GM23338 (cell line): ENCODE results near the gene STAB2. TPM values are rescaled to one million over a fixed set of nuclear protein-coding genes. Genes with fewer than 3 reads are reported as not detected.

Experiments used
- ATAC-seq: fragments of 200-7000 bp; cut with Tn5 transposase; 3 replicates; pipeline ENCODE4 v1.9.1; 2020
- DNase-seq: peaks from one replicate; pipeline ENCODE4 v3.0.0-alpha.2; 2015; ENCODE audit warnings: low spot score
- H2AFZ ChIP-seq: fragments of 200-600 bp; sonication (generic); 2 replicates; pipeline ENCODE4 v1.8.0; 2016; ENCODE audit warnings: antibody characterized with exemption, mild to moderate bottlenecking, moderate library complexity
- H3F3A ChIP-seq: fragments of 200-600 bp; sonication (generic); replicated peaks from 2 replicates; pipeline ENCODE4 v1.8.0; 2017; ENCODE audit warnings: antibody characterized with exemption, mixed run types, low read depth
- H3K27ac ChIP-seq: fragments of 200-600 bp; sonication (generic); 2 replicates; pipeline ENCODE4 v1.6.1; 2016; ENCODE audit warnings: low read depth
- H3K27me3 ChIP-seq: fragments of 200-600 bp; sonication (generic); 2 replicates; pipeline ENCODE4 v1.8.0; 2016; ENCODE audit warnings: mild to moderate bottlenecking, mixed run types, moderate library complexity; ENCODE audit not compliant: insufficient read depth
- H3K36me3 ChIP-seq: fragments of 200-600 bp; sonication (generic); 2 replicates; pipeline ENCODE4 v1.8.0; 2016; ENCODE audit warnings: mild to moderate bottlenecking; ENCODE audit not compliant: insufficient read depth
- H3K4me1 ChIP-seq: fragments of 200-600 bp; sonication (generic); 2 replicates; pipeline ENCODE4 v1.8.0; 2016; ENCODE audit warnings: mild to moderate bottlenecking, moderate library complexity; ENCODE audit not compliant: insufficient read depth
- H3K4me2 ChIP-seq: fragments of 200-600 bp; sonication (generic); 2 replicates; pipeline ENCODE4 v1.7.1; 2017; ENCODE audit warnings: mixed run types
- H3K4me3 ChIP-seq: fragments of 200-600 bp; sonication (generic); 2 replicates; pipeline ENCODE4 v1.6.1; 2016; ENCODE audit warnings: mixed run types
- H3K79me2 ChIP-seq: fragments of 200-600 bp; sonication (generic); replicated peaks from 2 replicates; pipeline ENCODE4 v1.8.0; 2017; ENCODE audit warnings: mild to moderate bottlenecking; ENCODE audit not compliant: insufficient read depth
- H3K9me2 ChIP-seq: fragments of 200-600 bp; sonication (generic); 2 replicates; pipeline ENCODE4 v1.8.0; 2017; ENCODE audit not compliant: insufficient read depth
- H4K20me1 ChIP-seq: fragments of 200-600 bp; sonication (generic); replicated peaks from 2 replicates; pipeline ENCODE4 v1.8.0; 2017; ENCODE audit warnings: mild to moderate bottlenecking; ENCODE audit not compliant: insufficient read depth
- H3K27ac Mint-ChIP-seq: 2 replicates; pipeline ENCODE4 v1.8.0; 2020; ENCODE audit warnings: inconsistent platforms, mild to moderate bottlenecking, moderate library complexity, mixed read lengths
- H3K27me3 Mint-ChIP-seq: 3 replicates; pipeline ENCODE4 v1.8.0; 2022; ENCODE audit warnings: low read depth, mild to moderate bottlenecking, moderate library complexity, mixed read lengths, inconsistent platforms; ENCODE audit not compliant: insufficient read depth, poor library complexity
- H3K36me3 Mint-ChIP-seq: 3 replicates; pipeline ENCODE4 v1.8.0; 2021; ENCODE audit warnings: low read depth, mild to moderate bottlenecking, inconsistent platforms, moderate library complexity, mixed read lengths
- H3K4me1 Mint-ChIP-seq: 3 replicates; pipeline ENCODE4 v1.8.0; 2020; ENCODE audit warnings: mild to moderate bottlenecking, inconsistent platforms, mixed read lengths
- H3K4me3 Mint-ChIP-seq: 3 replicates; pipeline ENCODE4 v1.8.0; 2021; ENCODE audit warnings: moderate library complexity, mild to moderate bottlenecking, inconsistent platforms, mixed read lengths
- H3K9me3 Mint-ChIP-seq: 3 replicates; pipeline ENCODE4 v1.8.0; 2020; ENCODE audit warnings: moderate library complexity, mild to moderate bottlenecking, inconsistent platforms, mixed read lengths
- CREB1 ChIP-seq: fragments of 250-450 bp; sonication (Bioruptor Pico); IDR thresholded peaks from 2 replicates; pipeline ENCODE4 v1.5.0; 2020; ENCODE audit warnings: low read depth, mild to moderate bottlenecking, moderate library complexity
- CTCF ChIP-seq, 2 experiments: fragments of 200-600 bp in 1 of 2; sonication (generic) in 1 of 2; conservative IDR thresholded peaks; 2 replicates each; pipeline versions ENCODE4 v1.5.1 to v1.6.1; 2016 to 2017; ENCODE audit warnings: antibody characterized with exemption in 2 of 2, low read depth in 2 of 2, mild to moderate bottlenecking in 2 of 2, moderate library complexity in 1 of 2
- ETS1 ChIP-seq: IDR thresholded peaks from 2 replicates; pipeline ENCODE4 v1.6.1; 2016; ENCODE audit warnings: antibody characterized with exemption
- EZH2 ChIP-seq: fragments of 200-600 bp; sonication (generic); IDR thresholded peaks from one replicate; pipeline ENCODE4 v1.8.0; 2017; ENCODE audit warnings: antibody characterized with exemption, mild to moderate bottlenecking, low read depth; ENCODE audit not compliant: unreplicated experiment
- REST ChIP-seq: IDR thresholded peaks from one replicate; pipeline ENCODE4 v1.6.1; 2018; ENCODE audit warnings: antibody characterized with exemption; ENCODE audit not compliant: unreplicated experiment
- ZNF462 ChIP-seq: fragments of 250-450 bp; sonication (Bioruptor Pico); IDR thresholded peaks from 2 replicates; pipeline ENCODE4 v1.5.0; 2020; ENCODE audit warnings: mild to moderate bottlenecking, moderate library complexity
- polyA plus RNA-seq: library from polyadenylated mRNA; unstranded; fragments of >200 nt; fragmentation: Nextera tagmentation; extraction: Ambion mirVana; gene quantifications from 2 replicates; pipeline ENCODE4 v1.2.1, GENCODE V29; 2016
- total RNA-seq: library from RNA; depleted of rRNA; stranded (reverse); fragments of >200 nt; shearing (Covaris generic); gene quantifications from 2 replicates; pipeline ENCODE4 v1.2.3, GENCODE V29; 2014

The STAB2 gene
- total and polyA plus RNA-seq, 2 experiments from 2014 or later = 0.14 TPM; not detected in 1

GRCh38 chr12:103743788-103744187 lies 156.7 kb downstream of the STAB2 start (continued):
- TF ChIP-seq REST (no peak), CREB1 (CRISPR knock-in tag) (no peak), ETS1 (no peak)

- H3K27ac Mint-ChIP-seq = no peak overlapping the region
- peaks cover 7% of the 10 kb centered on the region; the same call in 2 of the 3 replicates for H3K4me1 Mint-ChIP-seq
- H3K9me3 Mint-ChIP-seq = peaks cover 3% of the 10 kb centered on the region; the same call in 2 of the 3 replicates
- peak; percentile 77 for DNase-seq
- Histone ChIP-seq H3K4me1 (no peaks in the 10 kb centered on the region), H3K27me3 (no peaks in the 10 kb centered on the region), H4K20me1 (no peaks in the 10 kb centered on the region), H3K9me2 (no peaks in the 10 kb centered on the region), H3K4me2 (no peak overlapping the region), H3K36me3 (no peaks in the 10 kb centered on the region), H3F3A (no peaks in the 10 kb centered on the region), H3K79me2 (no peaks in the 10 kb centered on the region), H3K27ac (no peak overlapping the region), H3K4me3 (no peak overlapping the region), H2AFZ (peak overlapping the region; percentile 80)
- peak; percentile 47 to 70 for TF ChIP-seq CTCF (conservative IDR thresholded peaks at IDR 0.05; ENCODE audit: low read depth in 2 of 2)
- TF ChIP-seq EZH2 = no peak
- peak; percentile 77 for TF ChIP-seq ZNF462 (CRISPR knock-in tag)
- peak; percentile 98 for ATAC-seq
- H3K27me3 Mint-ChIP-seq = peaks cover 4% of the 10 kb centered on the region
- H3K4me3 Mint-ChIP-seq = no peak overlapping the region
- no peaks in the 10 kb centered on the region for H3K36me3 Mint-ChIP-seq
Measured at GRCh38 chr12:103745962-103746361, 158.9 kb downstream of the STAB2 start.
